Kidney epithelial cell (primary cell): ENCODE data around the gene RNF157. TPM values are rescaled to one million over a fixed set of nuclear protein-coding genes. Genes with fewer than 3 reads are reported as not detected.

Experiments
- DNase-seq: peaks from one replicate; pipeline ENCODE4 v3.0.0-alpha.2; 2010; ENCODE audit warnings: low read depth
- H3K27me3 ChIP-seq: 2 replicates; pipeline ENCODE4 v1.6.0; 2011; ENCODE audit warnings: low read length; ENCODE audit not compliant: control insufficient read depth, insufficient read depth
- H3K36me3 ChIP-seq: 2 replicates; pipeline ENCODE4 v1.5.1; 2011; ENCODE audit warnings: low read length; ENCODE audit not compliant: control insufficient read depth, insufficient read depth
- H3K4me3 ChIP-seq: 2 replicates; pipeline ENCODE4 v1.5.1; 2011; ENCODE audit warnings: low read depth, mild to moderate bottlenecking, control low read depth, low read length
- CTCF ChIP-seq: IDR thresholded peaks from 2 replicates; pipeline ENCODE4 v1.5.1; 2011; ENCODE audit warnings: mild to moderate bottlenecking, moderate library complexity, low read length, control low read depth, inconsistent platforms; ENCODE audit not compliant: insufficient read depth, poor library complexity, severe bottlenecking
- total RNA-seq: library from RNA; depleted of rRNA; stranded (reverse); fragments of >200 nt; gene quantifications from 2 replicates; pipeline ENCODE4 v1.2.3, GENCODE V29; 2015

RNF157 gene
- total RNA-seq, 1 donor from 2014 or later, result 6.0 TPM

- no peak for DNase-seq
- no peaks in the 10 kb centered on the region for H3K36me3 ChIP-seq
- no peak for TF ChIP-seq CTCF
- H3K4me3 ChIP-seq, result no peak overlapping the region
- no peaks in the 10 kb centered on the region for H3K27me3 ChIP-seq
Observed at GRCh38 chr17:76278268-76278908, 38.1 kb upstream of the RNF157 start.

- no peaks in the 10 kb centered on the region for H3K27me3 ChIP-seq
- no peak for DNase-seq
- H3K4me3 ChIP-seq, result no peak overlapping the region
- no peak for TF ChIP-seq CTCF
- no peaks in the 10 kb centered on the region for H3K36me3 ChIP-seq
Observed at GRCh38 chr17:76277300-76278267, 37.3 kb upstream of the RNF157 start.

- Histone ChIP-seq H3K4me3 (no peak overlapping the region), H3K36me3 (no peaks in the 10 kb centered on the region), H3K27me3 (no peaks in the 10 kb centered on the region)
- DNase-seq, result no peak
- no peak for TF ChIP-seq CTCF
Observed at GRCh38 chr17:76276461-76277299, 36.4 kb upstream of the RNF157 start.

GRCh38 chr17:76276069-76276431, 35.8 kb upstream of the RNF157 start:
- H3K36me3 ChIP-seq, result no peaks in the 10 kb centered on the region
- TF ChIP-seq CTCF, result no peak
- no peak for DNase-seq
- H3K4me3 ChIP-seq, result no peak overlapping the region
- H3K27me3 ChIP-seq, result no peaks in the 10 kb centered on the region

- no peaks in the 10 kb centered on the region for H3K27me3 ChIP-seq
- peaks cover 2% of the 10 kb centered on the region for H3K36me3 ChIP-seq
- no peak overlapping the region for H3K4me3 ChIP-seq
- no peak for DNase-seq
- no peak for TF ChIP-seq CTCF
Observed at GRCh38 chr17:76275382-76276068, 35.2 kb upstream of the RNF157 start.
